ENCODE results near the gene MYMX.

The MYMX gene

GRCh38 chr6:44251576-44252524 lies 35.1 kb downstream of the MYMX start:
- Histone ChIP-seq H3K9ac (peak overlapping the region in 10 of 11 experiments; percentile 6 to 95 (median 24); a peak in 8 of 22 replicates), H3K4me1 (peaks cover 68 to 85% (median 83%) of the 10 kb centered on the region in 10 experiments), H3K27ac (no peak overlapping the region), H3K36me3 (peaks cover 75 to 86% (median 80%) of the 10 kb centered on the region in 11 experiments), H3K4me2 (peak overlapping the region in 10 of 11 experiments; percentile 10 to 98 (median 93); a peak in 17 of 22 replicates), H3K4me3 (peak overlapping the region in 3 of 10 experiments; percentile 11 to 21 (median 15); a peak in 4 of 20 replicates), H3K27me3 (no peaks in the 10 kb centered on the region), H4K20me1 (peaks cover 93 to 99% (median 97%) of the 10 kb centered on the region in 11 experiments), H3K9me3 (replicated peaks in 1 of 11) (no peaks in the 10 kb centered on the region; a peak in 2 of 22 replicates)
- no peak for TF ChIP-seq Cebpa-rat (IDR thresholded peaks at IDR 0.05)

DNA sequence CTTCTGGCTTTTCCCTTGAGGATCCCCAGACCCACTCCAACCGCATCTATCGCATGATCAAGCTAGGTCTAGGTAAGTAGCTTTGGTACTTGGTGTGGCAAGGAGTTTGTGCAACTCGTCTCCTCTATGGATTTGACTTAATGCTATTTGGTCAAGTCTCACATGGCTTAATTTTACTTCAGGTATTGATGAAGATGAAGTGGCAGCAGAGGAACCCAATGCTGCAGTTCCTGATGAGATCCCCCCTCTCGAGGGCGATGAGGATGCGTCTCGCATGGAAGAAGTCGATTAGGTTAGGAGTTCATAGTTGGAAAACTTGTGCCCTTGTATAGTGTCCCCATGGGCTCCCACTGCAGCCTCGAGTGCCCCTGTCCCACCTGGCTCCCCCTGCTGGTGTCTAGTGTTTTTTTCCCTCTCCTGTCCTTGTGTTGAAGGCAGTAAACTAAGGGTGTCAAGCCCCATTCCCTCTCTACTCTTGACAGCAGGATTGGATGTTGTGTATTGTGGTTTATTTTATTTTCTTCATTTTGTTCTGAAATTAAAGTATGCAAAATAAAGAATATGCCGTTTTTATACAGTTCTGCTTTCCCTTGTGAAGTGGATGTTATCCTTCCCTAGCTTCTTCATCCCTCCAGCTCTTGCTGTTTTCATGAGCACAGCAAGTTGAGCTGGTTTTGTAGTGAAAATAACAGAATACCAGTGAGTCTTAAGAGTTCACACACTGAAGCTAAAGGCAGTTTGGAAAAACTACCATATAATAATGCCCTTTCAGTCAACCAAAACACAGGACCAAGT lies 36.8 kb downstream of the MYMX start:
- Histone ChIP-seq H3K27ac (no peak overlapping the region), H3K4me2 (peak overlapping the region; percentile 92 to 99 (median 97); a peak in 13 of 22 replicates), H3K9me3 (replicated peaks in 1 of 11) (no peaks in the 10 kb centered on the region; a peak in 1 of 22 replicates), H3K4me3 (no peak overlapping the region; a peak in 1 of 20 replicates), H4K20me1 (peaks cover 79 to 96% (median 89%) of the 10 kb centered on the region in 11 experiments), H3K27me3 (no peaks in the 10 kb centered on the region), H3K9ac (peak overlapping the region in 5 of 11 experiments; percentile 10 to 29 (median 16); a peak in 3 of 22 replicates), H3K4me1 (peaks cover 74 to 93% (median 91%) of the 10 kb centered on the region in 10 experiments), H3K36me3 (peaks cover 74 to 83% (median 75%) of the 10 kb centered on the region in 11 experiments)
- no peak for TF ChIP-seq Cebpa-rat (IDR thresholded peaks at IDR 0.05)

DNA sequence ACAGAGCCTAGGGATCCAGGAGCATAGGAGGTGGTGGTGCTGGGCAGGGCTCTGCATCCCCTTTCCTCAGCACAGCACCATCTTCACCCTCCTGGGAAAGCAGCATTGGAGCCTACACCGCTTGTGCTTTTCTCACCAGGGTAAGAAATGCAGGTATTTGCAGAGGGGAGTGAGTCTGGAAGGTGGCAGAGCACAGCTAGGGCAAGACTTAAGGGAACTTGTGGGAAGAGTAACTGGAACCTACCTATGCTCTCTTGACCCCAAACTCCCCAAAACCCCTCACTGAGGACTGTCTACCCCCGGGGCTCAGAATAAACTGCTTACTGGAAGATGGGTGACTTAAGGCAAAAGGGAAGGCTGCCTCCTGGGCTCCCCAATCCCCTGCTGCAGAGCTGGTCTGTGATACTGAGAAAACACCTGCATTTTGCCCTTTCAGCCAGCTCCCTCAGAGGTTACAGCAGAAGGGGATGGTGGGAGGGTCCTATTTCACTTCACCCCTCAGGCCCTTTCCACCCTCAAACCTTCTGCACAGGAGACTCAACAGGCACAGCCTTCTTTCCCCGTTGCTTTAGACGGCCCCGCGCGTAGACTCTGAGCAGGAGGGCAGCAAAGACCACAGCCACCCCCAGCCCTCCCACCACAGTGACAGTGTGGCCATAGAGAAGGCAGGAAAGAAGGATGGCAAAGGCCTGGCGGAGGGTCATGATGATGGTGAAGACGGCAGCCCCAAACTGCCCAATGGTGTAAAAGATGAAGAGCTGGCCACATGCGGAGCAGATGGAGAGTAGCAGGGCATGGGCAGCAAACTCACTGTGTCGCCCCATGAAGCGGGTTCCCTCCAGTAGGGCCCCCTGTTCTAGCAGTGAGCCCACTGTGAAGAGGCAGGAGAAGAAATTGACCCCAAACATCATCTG lies 37.7 kb downstream of the MYMX start:
- H3K9ac ChIP-seq, result peak overlapping the region in 8 of 11 experiments; percentile 28 to 92 (median 90); a peak in 13 of 22 replicates
- peaks cover 69 to 94% (median 87%) of the 10 kb centered on the region in 11 experiments for H4K20me1 ChIP-seq
- no peak for TF ChIP-seq Cebpa-rat (IDR thresholded peaks at IDR 0.05)

DNA sequence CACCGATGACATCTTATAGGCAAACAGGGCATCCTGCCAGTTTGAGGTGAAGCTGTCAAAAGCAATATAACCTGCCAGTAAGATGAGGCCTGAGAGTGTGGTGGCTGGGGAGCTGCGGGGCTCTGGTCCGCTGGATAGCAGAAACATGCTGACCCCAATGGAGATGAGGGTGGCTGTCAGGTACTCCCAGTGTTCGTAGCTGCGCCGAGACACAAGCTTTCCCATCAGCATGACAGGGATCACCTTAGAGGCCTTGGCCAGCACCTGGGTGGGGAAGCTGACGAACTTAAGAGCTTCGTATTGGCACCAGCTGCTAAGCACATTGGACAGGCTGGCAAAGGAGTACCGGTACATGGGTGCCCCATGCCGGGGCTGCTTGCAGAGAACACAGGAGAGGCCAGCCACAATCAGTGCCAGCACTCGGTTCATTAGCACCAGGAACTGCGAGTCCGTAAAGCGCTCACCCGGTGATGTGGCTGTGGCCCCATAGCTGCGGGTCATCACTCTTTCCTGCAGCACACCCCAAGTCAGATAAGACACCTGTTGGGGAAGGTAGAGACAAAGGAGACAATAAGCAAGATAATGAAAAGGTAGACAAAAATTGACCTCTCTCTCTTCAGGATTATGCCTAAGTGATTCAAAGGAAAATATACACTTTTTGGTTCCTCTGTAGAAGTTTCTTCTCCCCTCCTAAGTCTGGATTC lies 38.5 kb downstream of the MYMX start:
- Histone ChIP-seq H3K9me3 (replicated peaks in 1 of 11) (no peaks in the 10 kb centered on the region), H3K27ac (peak overlapping the region in 4 of 11 experiments; percentile 86 to 91 (median 90); a peak in 1 of 22 replicates), H3K36me3 (peaks cover 72 to 83% (median 74%) of the 10 kb centered on the region in 11 experiments), H3K27me3 (no peaks in the 10 kb centered on the region), H3K4me2 (peak overlapping the region; percentile 92 to 99 (median 97)), H3K9ac (peak overlapping the region; percentile 86 to 94 (median 90); a peak in 20 of 22 replicates), H3K4me3 (peak overlapping the region in 8 of 10 experiments; percentile 77 to 91 (median 88); a peak in 11 of 20 replicates), H4K20me1 (peaks cover 66 to 94% (median 86%) of the 10 kb centered on the region in 11 experiments), H3K4me1 (peaks cover 60 to 92% (median 86%) of the 10 kb centered on the region in 10 experiments)
- TF ChIP-seq Cebpa-rat (IDR thresholded peaks at IDR 0.05), result no peak

More for the DNA sequence above, 37.7 kb downstream of the MYMX start:
- Histone ChIP-seq H3K36me3 (peaks cover 72 to 83% (median 74%) of the 10 kb centered on the region in 11 experiments), H3K4me1 (peaks cover 64 to 92% (median 88%) of the 10 kb centered on the region in 10 experiments), H3K27ac (0 out of 22 replicates have a peak overlapping the region, but pooled peaks of 1 of the 11 experiments have one; percentile 6), H3K4me3 (peak overlapping the region in 3 of 10 experiments; percentile 77 to 91 (median 87); a peak in 3 of 20 replicates), H3K9me3 (replicated peaks in 1 of 11) (no peaks in the 10 kb centered on the region), H3K4me2 (peak overlapping the region; percentile 92 to 99 (median 97); a peak in 20 of 22 replicates), H3K27me3 (no peaks in the 10 kb centered on the region)

- peaks cover 63 to 94% (median 86%) of the 10 kb centered on the region in 11 experiments for H4K20me1 ChIP-seq
- H3K36me3 ChIP-seq, result peaks cover 69 to 83% (median 74%) of the 10 kb centered on the region in 11 experiments
Measured at GRCh38 chr6:44255871-44256774, 39.4 kb downstream of the MYMX start.

GRCh38 chr6:44256775-44257024 lies 40.0 kb downstream of the MYMX start:
- Histone ChIP-seq H4K20me1 (peaks cover 63 to 94% (median 86%) of the 10 kb centered on the region in 11 experiments), H3K36me3 (peaks cover 69 to 83% (median 74%) of the 10 kb centered on the region in 11 experiments), H3K9me3 (replicated peaks in 1 of 11) (no peaks in the 10 kb centered on the region), H3K4me1 (peaks cover 64 to 92% (median 86%) of the 10 kb centered on the region in 10 experiments), H3K27me3 (no peaks in the 10 kb centered on the region), H3K27ac (peak overlapping the region; percentile 75 to 93 (median 90)), H3K9ac (peak overlapping the region; percentile 86 to 94 (median 90)), H3K4me3 (peak overlapping the region; percentile 77 to 91 (median 88)), H3K4me2 (peak overlapping the region; percentile 92 to 99 (median 97))
- no peak for TF ChIP-seq Cebpa-rat (IDR thresholded peaks at IDR 0.05)

More at GRCh38 chr6:44255871-44256774, 39.4 kb downstream of the MYMX start:
- H3K4me2 ChIP-seq, result peak overlapping the region; percentile 92 to 99 (median 97)
- TF ChIP-seq Cebpa-rat (IDR thresholded peaks at IDR 0.05), result no peak
- H3K27ac ChIP-seq, result peak overlapping the region; percentile 75 to 93 (median 90); a peak in 21 of 22 replicates
- H3K9me3 ChIP-seq (replicated peaks in 1 of 11), result no peaks in the 10 kb centered on the region
- H3K4me3 ChIP-seq, result peak overlapping the region; percentile 77 to 91 (median 88)
- H3K9ac ChIP-seq, result peak overlapping the region; percentile 86 to 94 (median 90)
- H3K27me3 ChIP-seq, result no peaks in the 10 kb centered on the region
- peaks cover 60 to 92% (median 86%) of the 10 kb centered on the region in 10 experiments for H3K4me1 ChIP-seq

Measured in BLaER1 treated with 17β-estradiol and CSF1 and Interleukin-3, amounts not matched to agents 10 nM and 100 nM (cell line).